Measurements from ENCODE around the gene DYNLT1.

Gene DYNLT1

GRCh38 chr6:158629367-158630221 is 14.9 kb downstream of the DYNLT1 start:
- Histone ChIP-seq H3K79me2 (ENCODE audit: control insufficient read depth, insufficient read depth, low read length) (no peaks in the 10 kb centered on the region), H3K56ac (ENCODE audit: low read length) (no peak overlapping the region), H3K18ac (ENCODE audit: low read length) (no peak overlapping the region), H2AK5ac (ENCODE audit: low read length) (no peak overlapping the region), H3K4ac (ENCODE audit: low read depth, low read length) (no peak overlapping the region), H2BK5ac (ENCODE audit: low read length) (no peak overlapping the region), H2BK15ac (replicated peaks; ENCODE audit: low read depth) (no peak overlapping the region), H3K9ac (ENCODE audit: low read length) (no peak overlapping the region), H3K4me3 (ENCODE audit: low read length) (no peak overlapping the region), H3K4me2 (ENCODE audit: low read length) (no peak overlapping the region), H4K5ac (ENCODE audit: low read length) (no peak overlapping the region), H3K36me3 (ENCODE audit: control insufficient read depth, insufficient read depth, low read length) (peaks cover 5% of the 10 kb centered on the region), H2BK120ac (ENCODE audit: low read depth, low read length) (no peak overlapping the region), H4K8ac (ENCODE audit: low read depth, low read length) (no peak overlapping the region), H3K79me1 (ENCODE audit: low read length) (peaks cover 1% of the 10 kb centered on the region), H3K4me1 (ENCODE audit: control insufficient read depth, low read depth, low read length) (no peaks in the 10 kb centered on the region), H3K27ac (ENCODE audit: low read depth, low read length) (no peak overlapping the region), H3K27me3 (ENCODE audit: insufficient read depth, low read length, poor library complexity) (no peaks in the 10 kb centered on the region), H3K23ac (ENCODE audit: low read length) (no peak overlapping the region)
- WGBS (ENCODE audit: extremely low coverage, insufficient coverage, low lambda C conversion rate) = no CpG with 5 or more reads among the region's 20 CpGs
- peak; percentile 67 for DNase-seq

DNA sequence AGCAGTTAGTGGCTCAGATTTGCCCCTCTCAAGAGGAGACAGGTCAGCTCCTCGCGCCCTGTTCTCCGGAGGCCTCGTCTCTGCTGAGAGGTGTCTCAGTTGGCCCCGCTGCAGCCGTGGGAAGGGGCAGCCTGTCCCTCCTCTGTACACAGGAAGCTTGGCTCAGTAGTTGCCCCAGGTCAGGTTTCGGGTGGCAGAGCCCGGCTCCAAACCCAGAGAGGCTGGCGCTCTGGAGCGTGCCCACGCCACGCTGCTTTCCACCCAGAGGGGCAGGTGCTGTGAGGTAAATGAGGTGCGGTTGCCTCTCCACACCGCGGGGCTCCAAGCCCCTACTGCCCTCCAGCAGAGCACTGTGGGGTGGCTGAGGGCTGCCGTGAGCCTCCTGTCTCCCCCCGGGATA is 16.0 kb downstream of the DYNLT1 start:
- Histone ChIP-seq H3K23ac (ENCODE audit: low read length) (no peak overlapping the region), H4K5ac (ENCODE audit: low read length) (no peak overlapping the region), H3K36me3 (ENCODE audit: control insufficient read depth, insufficient read depth, low read length) (peaks cover 5% of the 10 kb centered on the region), H3K27ac (ENCODE audit: low read depth, low read length) (no peak overlapping the region), H3K79me2 (ENCODE audit: control insufficient read depth, insufficient read depth, low read length) (no peaks in the 10 kb centered on the region), H2BK15ac (replicated peaks; ENCODE audit: low read depth) (no peak overlapping the region), H2AK5ac (ENCODE audit: low read length) (no peak overlapping the region), H3K56ac (ENCODE audit: low read length) (no peak overlapping the region), H3K9ac (ENCODE audit: low read length) (no peak overlapping the region), H2BK120ac (ENCODE audit: low read depth, low read length) (no peak overlapping the region), H4K8ac (ENCODE audit: low read depth, low read length) (no peak overlapping the region), H3K79me1 (ENCODE audit: low read length) (peaks cover 1% of the 10 kb centered on the region), H2BK5ac (ENCODE audit: low read length) (no peak overlapping the region), H3K4me3 (ENCODE audit: low read length) (no peak overlapping the region), H3K18ac (ENCODE audit: low read length) (no peak overlapping the region), H3K4ac (ENCODE audit: low read depth, low read length) (no peak overlapping the region), H3K4me2 (ENCODE audit: low read length) (no peak overlapping the region), H3K27me3 (ENCODE audit: insufficient read depth, low read length, poor library complexity) (no peaks in the 10 kb centered on the region), H3K4me1 (ENCODE audit: control insufficient read depth, low read depth, low read length) (no peaks in the 10 kb centered on the region)
- no peak for DNase-seq
- WGBS (ENCODE audit: extremely low coverage, insufficient coverage, low lambda C conversion rate) = no CpG with 5 or more reads among the region's 17 CpGs

GRCh38 chr6:158627940-158628211 is 16.7 kb downstream of the DYNLT1 start:
- Histone ChIP-seq H3K4me3 (ENCODE audit: low read length) (no peak overlapping the region), H3K18ac (ENCODE audit: low read length) (no peak overlapping the region), H2BK5ac (ENCODE audit: low read length) (no peak overlapping the region), H3K4ac (ENCODE audit: low read depth, low read length) (no peak overlapping the region), H3K79me1 (ENCODE audit: low read length) (peaks cover 1% of the 10 kb centered on the region), H3K27ac (ENCODE audit: low read depth, low read length) (no peak overlapping the region), H2BK15ac (replicated peaks; ENCODE audit: low read depth) (no peak overlapping the region), H4K8ac (ENCODE audit: low read depth, low read length) (no peak overlapping the region), H3K56ac (ENCODE audit: low read length) (no peak overlapping the region), H3K4me2 (ENCODE audit: low read length) (no peak overlapping the region), H3K9ac (ENCODE audit: low read length) (no peak overlapping the region), H3K4me1 (ENCODE audit: control insufficient read depth, low read depth, low read length) (no peaks in the 10 kb centered on the region), H3K27me3 (ENCODE audit: insufficient read depth, low read length, poor library complexity) (no peaks in the 10 kb centered on the region), H2BK120ac (ENCODE audit: low read depth, low read length) (no peak overlapping the region), H3K23ac (ENCODE audit: low read length) (no peak overlapping the region), H4K5ac (ENCODE audit: low read length) (no peak overlapping the region), H2AK5ac (ENCODE audit: low read length) (no peak overlapping the region), H3K79me2 (ENCODE audit: control insufficient read depth, insufficient read depth, low read length) (no peaks in the 10 kb centered on the region), H3K36me3 (ENCODE audit: control insufficient read depth, insufficient read depth, low read length) (peaks cover 5% of the 10 kb centered on the region)
- no CpG with 5 or more reads among the region's 9 CpGs for WGBS (ENCODE audit: extremely low coverage, insufficient coverage, low lambda C conversion rate)
- no peak for DNase-seq

DNA sequence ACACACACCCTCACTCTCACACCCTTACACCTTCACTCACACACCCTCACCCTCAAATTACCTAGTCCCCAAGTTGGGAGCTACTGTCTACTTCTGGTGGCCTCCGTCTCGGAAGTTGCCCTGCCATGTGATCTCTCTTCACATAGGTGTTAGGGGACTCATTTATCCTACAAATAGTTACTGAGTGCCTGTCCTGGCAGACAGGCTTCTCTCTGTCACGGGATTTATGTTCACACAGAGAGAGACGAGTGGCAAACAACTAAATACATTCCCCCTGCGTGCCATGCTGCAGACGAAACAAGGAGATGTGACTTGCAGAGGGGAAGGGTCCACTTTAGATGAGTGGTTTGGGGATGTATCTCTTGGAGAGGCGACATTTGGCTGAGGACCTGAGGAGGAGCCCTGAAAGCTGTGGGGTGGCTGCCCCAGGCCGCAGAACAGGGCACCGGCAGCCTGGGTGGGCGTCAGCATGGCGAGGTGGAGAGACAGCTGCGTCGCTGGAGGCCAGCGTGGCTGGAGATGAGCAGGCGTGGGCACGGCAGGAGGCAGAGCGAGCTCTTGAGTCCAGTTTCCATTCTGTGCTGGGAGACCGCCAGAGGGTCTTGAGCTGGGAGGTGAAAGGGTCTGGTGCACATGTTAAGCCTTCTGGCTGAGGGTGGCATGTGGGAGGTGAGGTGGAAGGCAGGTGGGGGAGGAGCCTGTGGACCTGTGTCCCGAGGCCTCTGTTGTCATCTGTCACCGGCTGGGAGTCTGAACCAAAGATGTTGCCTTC is 17.2 kb downstream of the DYNLT1 start:
- no peak overlapping the region for H3K23ac ChIP-seq (ENCODE audit: low read length)
- H4K5ac ChIP-seq (ENCODE audit: low read length) = no peak overlapping the region
- H3K79me2 ChIP-seq (ENCODE audit: control insufficient read depth, insufficient read depth, low read length) = no peaks in the 10 kb centered on the region
- no peak overlapping the region for H2BK120ac ChIP-seq (ENCODE audit: low read depth, low read length)
- H3K27ac ChIP-seq (ENCODE audit: low read depth, low read length) = no peak overlapping the region
- no CpG with 5 or more reads among the region's 20 CpGs for WGBS (ENCODE audit: extremely low coverage, insufficient coverage, low lambda C conversion rate)
- H2AK5ac ChIP-seq (ENCODE audit: low read length) = no peak overlapping the region
- DNase-seq = no peak
- no peak overlapping the region for H2BK5ac ChIP-seq (ENCODE audit: low read length)
- H3K4me3 ChIP-seq (ENCODE audit: low read length) = no peak overlapping the region
- no peak overlapping the region for H3K4me2 ChIP-seq (ENCODE audit: low read length)
- H3K4me1 ChIP-seq (ENCODE audit: control insufficient read depth, low read depth, low read length) = no peaks in the 10 kb centered on the region
- H3K18ac ChIP-seq (ENCODE audit: low read length) = no peak overlapping the region
- no peak overlapping the region for H3K4ac ChIP-seq (ENCODE audit: low read depth, low read length)
- H3K56ac ChIP-seq (ENCODE audit: low read length) = no peak overlapping the region
- H3K79me1 ChIP-seq (ENCODE audit: low read length) = peaks cover 1% of the 10 kb centered on the region
- no peak overlapping the region for H4K8ac ChIP-seq (ENCODE audit: low read depth, low read length)
- H2BK15ac ChIP-seq (replicated peaks; ENCODE audit: low read depth) = no peak overlapping the region
- peaks cover 6% of the 10 kb centered on the region for H3K36me3 ChIP-seq (ENCODE audit: control insufficient read depth, insufficient read depth, low read length)
- H3K27me3 ChIP-seq (ENCODE audit: insufficient read depth, low read length, poor library complexity) = no peaks in the 10 kb centered on the region
- no peak overlapping the region for H3K9ac ChIP-seq (ENCODE audit: low read length)

DNA sequence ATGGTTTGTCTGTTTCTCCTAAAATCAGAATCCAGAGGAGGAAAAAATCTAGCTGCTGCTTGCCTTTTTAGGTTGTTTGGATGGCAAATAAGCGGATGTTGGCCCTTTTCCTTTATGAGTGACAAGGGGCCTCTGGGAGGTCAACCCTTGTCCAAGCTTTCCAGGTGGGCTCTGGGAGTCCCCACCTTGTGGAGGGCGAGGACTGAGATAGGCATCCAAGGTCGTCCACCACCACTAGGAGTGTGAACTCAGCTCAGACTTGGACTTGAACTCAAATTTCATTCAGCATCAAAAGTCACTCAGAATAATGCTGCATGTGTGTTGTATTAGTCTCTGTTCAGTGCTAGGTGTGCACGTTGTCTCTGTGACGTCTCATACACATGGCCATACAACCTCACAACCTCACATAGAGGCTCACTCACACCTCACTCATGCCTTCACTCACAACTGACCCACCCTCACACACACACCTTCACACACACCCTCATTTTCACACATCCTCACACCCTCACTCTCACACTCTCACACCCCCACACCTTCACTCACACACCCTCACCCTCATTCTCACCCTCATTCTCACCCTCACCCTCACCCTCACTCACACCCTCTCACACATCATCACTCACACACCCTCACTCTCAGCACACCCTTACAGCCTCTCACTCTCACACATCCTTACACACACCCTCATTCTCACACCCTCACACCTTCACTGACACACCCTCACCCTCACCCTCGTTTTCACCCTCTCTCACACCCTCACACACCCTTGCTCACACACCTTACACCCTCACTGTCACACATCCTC is 18.0 kb downstream of the DYNLT1 start:
- Histone ChIP-seq H3K4me1 (ENCODE audit: control insufficient read depth, low read depth, low read length) (no peaks in the 10 kb centered on the region), H4K5ac (ENCODE audit: low read length) (no peak overlapping the region), H4K8ac (ENCODE audit: low read depth, low read length) (no peak overlapping the region), H3K56ac (ENCODE audit: low read length) (no peak overlapping the region), H3K27me3 (ENCODE audit: insufficient read depth, low read length, poor library complexity) (no peaks in the 10 kb centered on the region), H3K4me2 (ENCODE audit: low read length) (no peak overlapping the region), H3K4ac (ENCODE audit: low read depth, low read length) (no peak overlapping the region), H2BK120ac (ENCODE audit: low read depth, low read length) (no peak overlapping the region), H3K23ac (ENCODE audit: low read length) (no peak overlapping the region), H3K18ac (ENCODE audit: low read length) (no peak overlapping the region), H3K79me2 (ENCODE audit: control insufficient read depth, insufficient read depth, low read length) (no peaks in the 10 kb centered on the region), H3K27ac (ENCODE audit: low read depth, low read length) (no peak overlapping the region), H2AK5ac (ENCODE audit: low read length) (no peak overlapping the region), H3K79me1 (ENCODE audit: low read length) (peaks cover 1% of the 10 kb centered on the region), H2BK5ac (ENCODE audit: low read length) (no peak overlapping the region), H3K9ac (ENCODE audit: low read length) (no peak overlapping the region), H3K36me3 (ENCODE audit: control insufficient read depth, insufficient read depth, low read length) (peaks cover 8% of the 10 kb centered on the region), H2BK15ac (replicated peaks; ENCODE audit: low read depth) (no peak overlapping the region), H3K4me3 (ENCODE audit: low read length) (no peak overlapping the region)
- DNase-seq = no peak
- 100% methylated on average over 1 of the region's 6 CpGs for WGBS (ENCODE audit: extremely low coverage, insufficient coverage, low lambda C conversion rate)
